Ecto neural progenitor cell (in vitro differentiated cells): ENCODE measurements around the gene GOT2.
"Not testable (repeated sequence)": the region's sequence is repeated elsewhere in the genome, so short reads cannot be mapped to it uniquely, and the experiment has no call there.

ENCODE experiments used
- DNase-seq: peaks from one replicate; pipeline ENCODE4 v3.0.0-alpha.2; 2018; ENCODE audit warnings: low spot score

Gene GOT2

DNA sequence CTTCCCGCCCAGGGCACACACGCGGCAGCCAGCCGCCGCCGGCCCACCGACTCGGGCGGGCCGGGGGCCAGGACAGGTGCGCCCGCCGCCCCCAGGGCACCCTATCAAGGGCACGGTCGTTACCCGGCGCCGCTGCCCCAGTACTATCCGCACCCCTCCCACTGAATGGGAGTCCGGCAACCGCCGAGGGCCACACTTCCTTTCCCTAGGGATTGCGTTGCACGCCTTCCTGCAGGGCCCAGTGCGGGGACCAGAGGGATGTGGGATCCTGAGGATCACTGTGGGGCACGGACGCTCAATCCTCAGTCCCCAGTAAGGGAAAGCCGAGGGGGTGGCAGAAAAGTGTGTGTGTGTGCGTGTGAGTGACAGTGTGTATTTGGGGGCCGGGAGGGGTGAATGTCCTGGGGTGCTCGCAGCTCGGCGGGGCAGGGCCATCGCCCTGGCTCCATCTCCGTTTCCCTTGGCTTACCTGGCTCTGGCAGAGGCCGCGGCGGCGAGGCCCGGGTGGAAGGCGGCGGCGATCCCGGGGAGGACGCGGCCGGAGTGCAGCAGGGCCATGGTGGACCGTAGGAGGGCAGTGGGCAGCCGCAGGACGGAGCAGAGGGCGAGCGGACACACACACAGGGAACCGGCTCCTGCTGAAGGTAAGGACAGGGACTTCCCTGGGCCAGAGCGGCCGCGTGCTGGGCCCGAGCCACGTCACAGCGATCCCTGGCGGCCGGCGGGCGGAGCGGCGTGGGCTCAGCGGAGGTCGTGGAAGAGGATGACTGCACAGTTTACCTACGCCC, at the start of gene GOT2:
GOT2 (minus strand) TSS at position 646 of the 788 bp plus-strand sequence; CDS start at position 558, 88 bp downstream.
- peak; percentile 92 for DNase-seq

DNA sequence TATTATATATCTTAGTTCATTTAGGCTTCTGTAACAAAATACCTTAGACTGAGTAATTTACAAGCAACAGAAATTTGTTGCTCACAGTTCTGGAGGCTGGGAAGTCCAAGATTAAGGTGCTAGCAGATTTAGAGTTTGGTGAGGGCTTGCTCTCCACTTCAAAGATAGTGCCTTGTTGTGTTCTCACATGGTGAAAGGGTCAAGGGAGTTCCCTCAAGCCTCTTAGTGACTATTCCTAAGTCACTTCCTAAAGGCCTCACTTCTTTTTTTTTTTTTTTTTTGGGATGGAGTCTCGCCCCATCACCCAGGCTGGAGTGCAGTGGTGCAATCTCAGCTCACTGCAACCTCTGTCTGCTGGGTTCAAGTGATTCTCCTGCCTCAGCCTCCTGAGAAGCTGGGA, 45.2 kb upstream of the GOT2 start:
- DNase-seq = not testable (repeated sequence)

- DNase-seq = no peak
Observed at GRCh38 chr16:58773870-58774269, 39.8 kb upstream of the GOT2 start.

- DNase-seq = no peak
Observed at GRCh38 chr16:58768145-58768544, 34.0 kb upstream of the GOT2 start.

DNA sequence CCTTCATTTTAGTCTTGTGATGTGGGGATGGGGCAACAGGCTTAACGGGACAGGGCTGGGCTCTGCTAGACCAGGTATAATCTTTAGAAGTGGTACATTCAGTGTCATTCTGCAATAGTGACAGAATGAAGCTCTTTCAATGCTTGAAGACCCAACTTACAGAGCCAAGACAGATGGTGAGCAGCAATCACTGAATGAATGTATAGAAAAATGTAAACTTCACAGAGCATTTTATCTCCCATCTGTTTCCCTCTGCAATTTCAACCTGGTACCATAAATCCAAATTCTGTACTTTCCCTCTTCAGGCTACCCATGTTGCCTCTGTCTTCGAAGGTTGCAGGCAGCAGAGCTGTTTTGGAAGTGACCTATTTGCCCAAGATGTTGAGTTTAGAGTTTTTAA, 33.5 kb upstream of the GOT2 start:
- DNase-seq = no peak

- no peak for DNase-seq
Observed at GRCh38 chr16:58756650-58757332, 22.7 kb upstream of the GOT2 start.

DNA sequence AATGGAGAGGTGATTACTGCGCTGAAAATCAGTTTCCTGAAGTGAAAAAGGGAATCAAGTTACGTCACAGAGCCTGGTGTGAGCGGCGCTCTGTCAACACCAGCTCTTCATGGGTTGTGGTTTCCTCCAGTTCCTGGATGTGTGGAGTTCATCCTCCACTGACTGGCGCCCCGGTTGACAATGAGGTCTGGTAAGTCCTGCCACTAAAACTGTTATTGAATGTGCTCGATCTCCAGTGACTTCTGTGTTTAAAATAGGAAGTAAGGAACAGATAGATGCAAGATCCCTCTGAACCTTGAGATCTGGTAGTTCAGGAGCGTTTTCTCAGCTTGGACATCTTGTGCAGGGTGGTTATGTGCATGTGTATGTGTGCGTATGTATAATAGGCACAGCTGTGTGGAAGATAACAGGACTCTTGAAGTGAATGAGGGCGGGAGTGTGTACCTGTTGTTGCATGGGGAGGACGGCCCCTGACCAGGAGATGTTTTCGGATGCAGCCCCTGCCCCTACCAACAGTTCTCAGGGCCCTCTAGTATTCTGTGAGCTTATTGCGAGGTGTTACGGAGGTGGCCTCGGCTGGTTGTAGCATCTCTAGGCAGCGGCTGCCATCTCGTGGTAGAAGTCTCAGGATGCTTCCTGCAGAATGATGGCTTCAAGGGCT, 22.0 kb upstream of the GOT2 start:
- peak; percentile 76 for DNase-seq

GRCh38 chr16:58753711-58754134, 19.6 kb upstream of the GOT2 start:
- no peak for DNase-seq

DNA sequence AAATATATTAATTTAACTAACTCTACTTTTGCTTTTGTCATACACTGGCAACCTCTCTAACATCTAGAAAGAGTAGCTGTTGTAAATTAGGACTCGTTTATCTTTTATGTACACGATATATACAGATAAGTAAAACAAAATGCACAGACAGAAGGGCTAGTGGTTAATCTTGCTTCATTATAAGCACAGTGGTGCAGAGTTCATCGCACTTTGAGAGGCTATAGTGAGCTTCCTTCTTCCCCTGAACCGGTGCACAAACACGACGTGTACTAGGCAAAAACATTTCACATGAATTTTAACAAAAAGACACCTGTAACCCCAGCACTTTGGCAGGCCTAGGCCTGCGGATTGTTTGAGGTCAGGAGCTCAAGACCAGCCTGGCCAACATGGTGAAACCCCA, 10.4 kb upstream of the GOT2 start:
- DNase-seq = no peak

GRCh38 chr16:58741976-58742375, 7.9 kb upstream of the GOT2 start:
- no peak for DNase-seq

- DNase-seq = no peak
Observed at GRCh38 chr16:58741166-58741565, 7.0 kb upstream of the GOT2 start.

GRCh38 chr16:58738672-58739296, 4.7 kb upstream of the GOT2 start:
- DNase-seq = no peak

DNA sequence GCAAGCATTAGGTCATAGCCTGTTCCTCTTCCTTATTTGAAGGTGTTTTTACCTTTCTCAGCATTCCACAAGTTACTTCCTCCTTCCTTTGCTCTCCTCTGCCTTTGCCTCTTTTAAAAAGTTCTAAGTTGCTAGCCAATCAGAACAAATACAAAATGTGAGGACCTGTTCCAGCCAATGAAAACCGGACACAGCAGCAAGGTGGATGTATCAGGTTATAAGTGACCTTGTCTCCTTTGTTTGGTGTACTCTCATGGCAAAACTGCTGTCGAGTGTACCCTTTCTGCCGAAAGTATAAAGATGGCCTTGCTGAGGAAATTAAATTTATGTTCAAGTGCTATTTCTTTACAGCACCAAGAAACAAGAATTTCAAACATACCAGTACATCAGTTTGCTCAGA, 2.2 kb upstream of the GOT2 start:
- not testable (repeated sequence) for DNase-seq

- no peak for DNase-seq
Observed at GRCh38 chr16:58734459-58734787, 307 bp upstream of the GOT2 start.

DNA sequence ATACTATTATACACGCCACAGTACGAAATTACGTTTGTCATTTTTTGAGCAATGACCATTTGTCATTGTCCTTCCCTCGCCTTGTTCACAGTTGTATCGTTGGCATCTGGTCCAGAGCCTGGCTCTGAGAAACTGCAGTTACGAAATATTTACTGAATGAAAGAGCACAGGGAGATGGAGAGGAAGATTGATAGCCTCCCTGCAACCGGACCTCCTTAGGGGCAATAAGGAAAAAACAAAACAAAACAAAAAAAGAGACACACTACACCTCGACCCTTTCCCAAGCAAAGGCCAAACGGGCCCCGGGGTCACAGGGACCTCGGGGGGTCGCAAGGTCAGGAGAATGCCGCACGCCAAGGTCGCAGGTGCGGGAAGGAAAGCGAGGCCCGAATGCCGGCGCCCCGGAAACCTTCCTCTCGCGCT, 857 bp downstream of the GOT2 start:
- no peak for DNase-seq

- DNase-seq = no peak
Observed at GRCh38 chr16:58732545-58733247, 1.4 kb downstream of the GOT2 start.

DNA sequence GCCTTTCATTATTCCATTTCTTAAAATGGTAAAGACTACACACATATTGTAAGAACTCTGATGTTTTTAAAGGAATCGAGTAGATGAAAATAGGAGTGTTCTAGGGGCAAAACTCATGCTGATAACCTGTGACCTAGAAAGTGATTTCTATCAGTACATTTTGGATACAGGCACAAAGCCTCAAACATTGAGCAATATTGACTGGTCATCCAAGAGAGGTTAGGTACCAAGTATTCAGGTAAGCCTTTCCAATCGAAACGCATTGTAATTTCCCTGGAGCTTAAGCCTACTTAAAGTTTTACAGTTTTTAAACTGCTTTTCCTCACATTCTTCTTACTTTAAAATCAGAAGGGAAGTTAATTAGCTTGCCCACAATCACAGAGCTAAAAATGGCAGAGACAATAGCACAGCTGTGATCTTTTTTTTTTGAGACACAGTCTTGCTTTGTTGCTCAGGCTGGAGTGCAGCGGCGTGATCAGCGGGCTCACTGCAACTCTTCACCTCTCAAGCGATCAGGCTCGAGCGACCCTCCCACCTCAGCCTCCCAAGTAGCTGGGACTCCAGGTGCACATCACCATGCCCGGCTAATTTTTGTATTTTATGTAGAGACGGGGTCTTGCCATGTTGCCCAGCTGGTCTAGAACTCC, 3.3 kb downstream of the GOT2 start:
- no peak for DNase-seq

- DNase-seq = no peak
Observed at GRCh38 chr16:58727796-58728568, 6.1 kb downstream of the GOT2 start.

DNA sequence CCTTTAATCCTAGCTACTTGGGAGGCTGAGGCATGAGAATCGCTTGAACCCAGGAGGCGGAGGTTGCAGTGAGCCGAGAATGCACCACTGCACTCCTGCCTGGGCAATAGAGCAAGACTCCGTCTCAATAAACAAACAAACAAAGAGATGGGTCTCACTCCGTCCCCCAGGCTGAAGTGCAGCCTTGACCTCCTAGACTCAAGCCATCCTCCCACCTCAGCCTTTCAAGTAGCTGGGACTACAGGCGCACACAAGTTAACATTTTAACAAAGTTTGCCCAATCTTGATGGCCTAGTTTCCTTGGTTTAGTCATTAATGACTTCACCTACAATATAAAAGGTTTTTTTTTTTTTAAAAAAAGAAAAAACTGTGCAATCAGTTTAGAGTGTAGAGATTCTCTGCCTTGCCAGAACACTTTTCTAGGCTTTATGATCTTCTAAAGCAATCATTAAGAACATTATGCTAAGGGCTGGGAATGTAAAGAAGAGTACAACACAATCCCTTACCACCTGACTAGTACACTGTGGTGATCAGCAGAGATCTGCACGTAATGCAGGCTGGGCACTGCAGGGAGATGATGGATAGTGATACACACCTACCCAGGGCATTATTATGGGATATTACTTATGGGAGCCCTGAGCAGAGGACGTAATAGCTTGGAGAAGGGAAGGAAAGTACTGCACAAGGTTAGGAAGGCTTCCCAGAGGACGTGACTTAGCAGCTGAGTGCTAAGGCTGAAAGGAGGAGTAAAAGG, 6.9 kb downstream of the GOT2 start:
- DNase-seq = no peak

GRCh38 chr16:58723109-58723508, 11.0 kb downstream of the GOT2 start:
- DNase-seq = no peak
